Activated CD4-positive, alpha-beta T cell treated with anti-CD3 and anti-CD28 coated beads, Interleukin-2, amount 10 ng/mL, durations not matched to agents 7 days and 5 days (primary cell): ENCODE data around the gene GPATCH3. TPM values are rescaled to one million over a fixed set of nuclear protein-coding genes. Genes with fewer than 3 reads are reported as not detected.
"Not testable (repeated sequence)": the region's sequence is repeated elsewhere in the genome, so short reads cannot be mapped to it uniquely, and the experiment has no call there.

Experiments used
- CTCF ChIA-PET: fragments of 350-600 bp; sonication (Branson Sonifier 250); formaldehyde crosslinking; loops from one replicate; lab custom pipeline; 2021; ENCODE audit warnings: antibody characterized with exemption; lab: Charles Lee
- POLR2A ChIA-PET: fragments of 350-600 bp; sonication (Branson Sonifier 250); formaldehyde crosslinking; loops from one replicate; lab custom pipeline; 2021; ENCODE audit warnings: antibody characterized with exemption; lab: Charles Lee
- DNase-seq: peaks from one replicate; pipeline ENCODE4 v3.0.0-alpha.2; 2020
- H3K27ac Mint-ChIP-seq: one replicate; pipeline ENCODE4 v1.8.0; 2021; ENCODE audit warnings: mild to moderate bottlenecking, moderate library complexity, mixed read lengths
- H3K27me3 Mint-ChIP-seq: one replicate; pipeline ENCODE4 v1.8.0; 2021; ENCODE audit warnings: mixed read lengths
- H3K36me3 Mint-ChIP-seq: one replicate; pipeline ENCODE4 v1.8.0; 2021; ENCODE audit warnings: low read depth, mixed read lengths
- H3K4me1 Mint-ChIP-seq: one replicate; pipeline ENCODE4 v1.8.0; 2021; ENCODE audit warnings: mixed read lengths
- H3K4me3 Mint-ChIP-seq: one replicate; pipeline ENCODE4 v1.8.0; 2021; ENCODE audit warnings: mild to moderate bottlenecking, moderate library complexity, mixed read lengths
- H3K9me3 Mint-ChIP-seq: one replicate; pipeline ENCODE4 v1.8.0; 2021; ENCODE audit warnings: mixed read lengths
- total RNA-seq, 2 experiments: library from RNA; stranded (reverse); gene quantifications; one replicate each; pipeline ENCODE4 v1.2.3, GENCODE V29; 2021

The GPATCH3 gene, protein sequence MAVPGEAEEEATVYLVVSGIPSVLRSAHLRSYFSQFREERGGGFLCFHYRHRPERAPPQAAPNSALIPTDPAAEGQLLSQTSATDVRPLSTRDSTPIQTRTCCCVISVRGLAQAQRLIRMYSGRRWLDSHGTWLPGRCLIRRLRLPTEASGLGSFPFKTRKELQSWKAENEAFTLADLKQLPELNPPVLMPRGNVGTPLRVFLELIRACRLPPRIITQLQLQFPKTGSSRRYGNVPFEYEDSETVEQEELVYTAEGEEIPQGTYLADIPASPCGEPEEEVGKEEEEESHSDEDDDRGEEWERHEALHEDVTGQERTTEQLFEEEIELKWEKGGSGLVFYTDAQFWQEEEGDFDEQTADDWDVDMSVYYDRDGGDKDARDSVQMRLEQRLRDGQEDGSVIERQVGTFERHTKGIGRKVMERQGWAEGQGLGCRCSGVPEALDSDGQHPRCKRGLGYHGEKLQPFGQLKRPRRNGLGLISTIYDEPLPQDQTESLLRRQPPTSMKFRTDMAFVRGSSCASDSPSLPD
- total RNA-seq = 10 to 100 TPM; 14.0 to 14.8 TPM

DNA sequence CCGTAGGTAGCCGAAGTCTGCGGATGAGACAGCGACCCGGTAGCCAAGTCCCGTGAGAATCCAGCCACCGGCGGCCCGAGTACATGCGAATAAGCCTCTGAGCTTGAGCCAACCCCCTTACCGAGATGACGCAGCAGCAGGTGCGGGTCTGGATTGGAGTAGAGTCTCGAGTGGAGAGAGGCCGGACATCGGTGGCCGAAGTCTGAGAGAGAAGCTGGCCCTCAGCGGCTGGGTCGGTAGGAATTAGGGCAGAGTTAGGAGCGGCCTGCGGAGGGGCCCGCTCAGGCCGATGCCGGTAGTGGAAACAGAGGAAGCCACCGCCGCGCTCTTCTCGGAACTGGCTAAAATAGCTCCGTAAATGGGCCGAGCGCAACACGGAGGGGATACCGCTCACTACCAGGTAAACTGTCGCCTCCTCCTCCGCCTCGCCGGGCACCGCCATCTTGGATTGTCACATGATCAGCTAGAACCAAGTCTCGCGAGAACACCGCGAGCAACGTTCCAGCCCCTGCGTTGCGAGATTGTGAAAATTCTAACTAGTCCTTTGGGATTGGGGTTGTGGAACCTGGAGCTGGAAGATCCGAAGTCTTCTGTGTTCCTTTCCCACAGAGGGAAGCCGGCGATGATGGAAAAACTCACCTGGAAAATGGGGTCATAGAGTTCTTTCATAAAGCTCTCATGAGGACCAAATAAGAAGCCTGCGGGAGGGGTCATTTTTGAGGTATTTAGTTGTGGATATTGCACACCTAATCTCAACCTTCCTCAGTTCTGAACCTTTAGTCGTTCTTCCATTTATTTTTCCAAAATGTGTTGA is at the start of gene GPATCH3:
Gene GPATCH3, minus strand, starts transcription at position 467 of the 814 bp plus-strand sequence. Its CDS starts 25 bp downstream, at position 442.
- Mint-ChIP-seq H3K27me3 (no peaks in the 10 kb centered on the region), H3K4me3 (peak within 1 kb of the TSS; percentile 91), H3K4me1 (peaks cover 35% of the 10 kb centered on the region), H3K9me3 (no peaks in the 10 kb centered on the region), H3K36me3 (peaks cover 12% of the 10 kb centered on the region), H3K27ac (peak within 1 kb of the TSS; percentile 99)
- ChIA-PET POLR2A (interaction anchor here (0.6 to 1.5 kb wide), 3 partner anchors 9 to 932 kb away, joined by 3 to 5 read pairs (median 3); no protein-coding TSS in a partner anchor), CTCF (interaction anchor here (0.8 to 2.7 kb wide), 6 partner anchors 10 to 128 kb away, joined by 3 to 11 read pairs (median 3); partner anchors contain the start of gene GPN2)
- peak; percentile 94 for DNase-seq

DNA sequence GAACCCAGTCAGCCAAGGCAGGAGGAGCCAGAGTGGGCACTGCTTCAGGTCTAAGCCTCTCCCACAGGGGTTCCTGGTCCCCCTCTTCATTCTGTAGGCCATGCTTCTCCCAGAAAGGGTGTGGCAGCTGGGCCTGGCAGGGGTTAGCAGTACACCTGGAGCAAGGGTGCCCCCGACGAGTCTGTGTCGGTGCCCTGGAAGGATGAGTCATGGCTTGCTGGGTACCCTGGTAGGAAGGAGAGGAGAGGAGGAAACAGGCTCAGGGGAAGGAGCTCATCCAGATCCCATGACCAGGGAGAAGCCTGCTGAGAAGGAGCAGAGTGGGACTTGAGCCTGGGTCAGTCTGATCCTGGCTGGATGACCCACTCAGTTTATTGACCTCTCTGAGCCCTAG is 49.7 kb upstream of the GPATCH3 start:
- ChIA-PET POLR2A (no interaction called here), CTCF (interaction anchor here (0.6 to 1.0 kb wide), 3 partner anchors 10 to 314 kb away, joined by 3 to 8 read pairs (median 3); no protein-coding TSS in a partner anchor)
- H3K4me3 Mint-ChIP-seq = no peak overlapping the region
- no peak for DNase-seq
- H3K9me3 Mint-ChIP-seq = no peaks in the 10 kb centered on the region
- H3K36me3 Mint-ChIP-seq = peaks cover 15% of the 10 kb centered on the region
- no peaks in the 10 kb centered on the region for H3K4me1 Mint-ChIP-seq
- no peaks in the 10 kb centered on the region for H3K27me3 Mint-ChIP-seq
- H3K27ac Mint-ChIP-seq = no peak overlapping the region

DNA sequence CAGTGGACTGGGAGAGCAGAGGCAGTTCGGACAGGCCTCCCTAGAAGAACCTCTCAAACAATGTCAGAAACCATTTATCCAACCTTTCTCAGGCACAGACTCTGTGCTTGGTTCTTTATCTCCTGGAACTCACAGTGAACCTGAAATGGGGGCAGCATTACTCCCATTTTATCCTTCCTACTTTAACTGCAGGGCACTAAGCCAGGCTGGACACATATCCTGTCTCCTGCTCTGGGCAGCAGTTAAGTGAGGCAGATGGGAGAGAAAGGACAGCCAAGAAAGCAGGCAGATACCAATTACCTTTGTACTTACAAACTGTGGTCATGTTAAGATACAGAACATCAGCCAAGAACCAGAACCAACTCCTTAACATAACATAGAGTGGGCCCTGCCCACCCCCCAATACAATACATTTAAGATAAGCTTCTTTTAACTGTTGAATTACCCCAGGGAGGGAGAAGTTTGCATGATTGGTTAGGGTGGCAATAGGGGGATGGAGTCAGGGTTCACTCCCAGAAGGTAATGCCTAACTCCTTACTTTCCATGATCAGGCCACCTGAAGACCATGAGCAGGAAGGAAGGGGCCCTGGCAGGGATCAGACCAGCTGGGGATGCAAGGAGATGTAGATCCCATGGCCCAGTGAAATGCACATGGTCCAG is 49.1 kb upstream of the GPATCH3 start:
- Mint-ChIP-seq H3K36me3 (peaks cover 15% of the 10 kb centered on the region), H3K9me3 (no peaks in the 10 kb centered on the region), H3K4me3 (no peak overlapping the region), H3K27me3 (no peaks in the 10 kb centered on the region), H3K27ac (no peak overlapping the region), H3K4me1 (no peaks in the 10 kb centered on the region)
- ChIA-PET POLR2A (no interaction called here), CTCF (interaction anchor here (0.6 to 0.8 kb wide), 2 partner anchors 9 to 315 kb away, joined by 3 to 8 read pairs; no protein-coding TSS in a partner anchor)
- no peak for DNase-seq

DNA sequence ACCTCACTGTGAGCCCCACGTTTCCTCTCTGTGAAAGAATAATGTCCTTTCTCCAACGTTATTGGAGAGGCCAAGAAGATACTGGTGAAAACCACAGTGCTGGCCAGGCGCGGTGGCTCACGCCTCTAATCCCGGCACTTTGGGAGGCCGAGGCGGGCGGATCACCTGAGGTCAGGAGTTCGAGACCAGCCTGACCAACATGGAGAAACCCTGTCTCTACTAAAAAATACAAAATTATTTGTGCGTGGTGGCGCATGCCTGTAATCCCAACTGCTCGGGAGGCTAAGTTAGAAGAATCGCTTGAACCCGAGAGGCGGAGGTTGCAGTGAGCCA is 48.4 kb upstream of the GPATCH3 start:
- H3K9me3 Mint-ChIP-seq, DNase-seq, H3K27ac Mint-ChIP-seq, CTCF ChIA-PET, H3K4me3 Mint-ChIP-seq, H3K27me3 Mint-ChIP-seq, H3K4me1 Mint-ChIP-seq, POLR2A ChIA-PET: not testable (repeated sequence)
- peaks cover 15% of the 10 kb centered on the region for H3K36me3 Mint-ChIP-seq

DNA sequence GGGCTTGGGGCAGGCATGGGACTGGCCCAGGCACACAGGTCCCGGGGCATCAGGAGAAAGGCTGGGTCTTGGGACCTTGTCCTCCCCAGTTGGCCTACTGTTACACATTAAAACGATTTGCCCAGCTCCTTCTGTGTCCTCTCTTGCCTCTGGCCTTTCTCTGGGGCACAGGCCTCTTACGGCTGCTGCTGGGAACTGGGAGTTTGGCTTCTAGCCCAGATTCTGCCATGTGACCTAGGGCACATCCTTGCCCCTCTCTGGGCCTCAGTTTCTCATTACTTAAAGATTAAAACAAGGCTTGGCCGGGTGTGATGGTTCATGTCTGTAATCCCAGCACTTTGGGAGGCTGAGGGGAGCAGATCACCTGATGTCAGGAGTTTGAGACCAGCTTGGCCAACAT is 46.0 kb upstream of the GPATCH3 start:
- no peak overlapping the region for H3K27ac Mint-ChIP-seq
- H3K27me3 Mint-ChIP-seq = no peaks in the 10 kb centered on the region
- H3K4me1 Mint-ChIP-seq = no peaks in the 10 kb centered on the region
- ChIA-PET CTCF (interaction anchor here (0.6 kb wide), 1 partner anchor 335 kb away, joined by 6 read pairs; no protein-coding TSS in a partner anchor), POLR2A (no interaction called here)
- no peak for DNase-seq
- H3K9me3 Mint-ChIP-seq = no peaks in the 10 kb centered on the region
- H3K4me3 Mint-ChIP-seq = no peak overlapping the region
- peaks cover 28% of the 10 kb centered on the region for H3K36me3 Mint-ChIP-seq

DNA sequence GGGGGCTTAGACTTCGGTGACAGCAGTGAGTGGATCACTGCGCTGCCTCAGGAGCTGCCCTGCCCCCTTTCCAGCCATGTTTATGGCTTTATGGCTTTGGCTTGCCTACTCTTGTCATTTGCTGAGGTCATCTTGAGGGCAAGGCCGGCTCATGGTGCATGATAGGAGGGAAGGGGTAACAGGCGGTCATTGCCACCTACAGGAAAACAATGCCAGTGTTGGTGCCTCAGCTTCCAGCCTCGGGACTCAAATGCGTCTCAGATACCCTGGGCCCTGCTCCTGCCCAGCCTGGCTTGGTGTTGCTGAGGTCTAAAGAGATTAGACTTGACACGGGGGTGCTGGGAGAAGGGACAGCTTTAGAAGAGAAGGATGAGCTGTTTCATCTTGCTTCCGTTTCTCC is 45.5 kb upstream of the GPATCH3 start:
- Mint-ChIP-seq H3K9me3 (no peaks in the 10 kb centered on the region), H3K36me3 (peaks cover 28% of the 10 kb centered on the region), H3K4me1 (no peaks in the 10 kb centered on the region), H3K4me3 (no peak overlapping the region), H3K27me3 (no peaks in the 10 kb centered on the region), H3K27ac (no peak overlapping the region)
- DNase-seq = no peak
- ChIA-PET POLR2A (no interaction called here), CTCF (interaction anchor here (0.6 kb wide), 1 partner anchor 335 kb away, joined by 6 read pairs; no protein-coding TSS in a partner anchor)

DNA sequence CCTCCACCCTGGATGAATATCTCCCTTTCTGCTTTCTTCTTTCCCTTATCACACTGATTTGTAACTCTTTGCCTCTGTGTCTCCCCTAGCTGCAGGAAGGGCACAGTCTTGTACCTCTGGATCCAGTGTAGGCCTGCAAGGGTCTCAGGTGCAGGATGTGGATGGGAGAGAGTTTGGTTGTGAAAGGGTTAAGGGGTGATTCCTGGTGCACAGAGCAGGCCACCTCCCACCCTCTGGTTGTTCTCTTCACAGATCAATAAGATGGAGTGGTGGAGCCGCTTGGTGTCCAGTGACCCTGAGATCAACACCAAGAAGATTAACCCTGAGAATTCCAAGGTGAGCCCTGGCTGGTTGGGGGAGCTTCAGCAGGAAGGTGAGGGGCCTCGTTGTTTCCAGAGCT is 44.9 kb upstream of the GPATCH3 start:
- peaks cover 2% of the 10 kb centered on the region for H3K4me1 Mint-ChIP-seq
- ChIA-PET POLR2A (no interaction called here), CTCF (no interaction called here)
- no peak overlapping the region for H3K27ac Mint-ChIP-seq
- no peaks in the 10 kb centered on the region for H3K9me3 Mint-ChIP-seq
- no peaks in the 10 kb centered on the region for H3K27me3 Mint-ChIP-seq
- H3K4me3 Mint-ChIP-seq = no peak overlapping the region
- peaks cover 28% of the 10 kb centered on the region for H3K36me3 Mint-ChIP-seq
- DNase-seq = no peak

DNA sequence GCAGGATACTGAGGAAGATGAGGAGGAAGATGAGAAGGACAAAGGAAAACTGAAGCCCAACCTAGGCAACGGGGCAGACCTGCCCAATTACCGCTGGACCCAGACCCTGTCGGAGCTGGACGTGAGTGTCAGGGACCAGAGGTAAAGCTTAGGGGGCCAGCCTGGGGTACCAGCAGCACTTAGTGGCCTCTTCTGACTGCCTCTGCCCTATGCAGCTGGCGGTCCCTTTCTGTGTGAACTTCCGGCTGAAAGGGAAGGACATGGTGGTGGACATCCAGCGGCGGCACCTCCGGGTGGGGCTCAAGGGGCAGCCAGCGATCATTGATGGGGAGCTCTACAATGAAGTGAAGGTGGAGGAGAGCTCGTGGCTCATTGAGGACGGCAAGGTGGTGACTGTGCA is 42.4 kb upstream of the GPATCH3 start:
- DNase-seq = no peak
- Mint-ChIP-seq H3K27ac (no peak overlapping the region), H3K36me3 (peaks cover 28% of the 10 kb centered on the region), H3K9me3 (no peaks in the 10 kb centered on the region), H3K4me1 (peaks cover 3% of the 10 kb centered on the region), H3K4me3 (no peak overlapping the region), H3K27me3 (no peaks in the 10 kb centered on the region)
- CTCF ChIA-PET = interaction anchor here (1.1 kb wide), 1 partner anchor 72 kb away, joined by 3 read pairs; no protein-coding TSS in a partner anchor
- POLR2A ChIA-PET = interaction anchor here (0.5 kb wide), 1 partner anchor 860 kb away, joined by 3 read pairs; no protein-coding TSS in a partner anchor

DNA sequence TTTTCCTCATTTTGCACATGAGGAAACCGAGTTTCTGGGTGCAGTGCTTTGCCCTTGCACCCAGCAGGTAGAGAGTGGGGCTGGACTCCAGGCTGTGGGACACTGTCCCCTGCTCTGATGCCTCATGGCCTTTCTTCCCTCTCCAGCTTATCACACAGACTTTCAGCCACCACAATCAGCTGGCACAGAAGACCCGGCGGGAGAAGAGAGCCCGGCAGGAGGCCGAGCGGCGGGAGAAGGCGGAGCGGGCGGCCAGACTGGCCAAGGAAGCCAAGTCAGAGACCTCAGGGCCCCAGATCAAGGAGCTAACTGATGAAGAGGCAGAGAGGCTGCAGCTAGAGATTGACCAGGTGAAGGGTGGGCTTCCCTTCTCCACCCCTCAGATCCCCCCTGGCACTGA is 41.0 kb upstream of the GPATCH3 start:
- no peak overlapping the region for H3K4me3 Mint-ChIP-seq

DNA sequence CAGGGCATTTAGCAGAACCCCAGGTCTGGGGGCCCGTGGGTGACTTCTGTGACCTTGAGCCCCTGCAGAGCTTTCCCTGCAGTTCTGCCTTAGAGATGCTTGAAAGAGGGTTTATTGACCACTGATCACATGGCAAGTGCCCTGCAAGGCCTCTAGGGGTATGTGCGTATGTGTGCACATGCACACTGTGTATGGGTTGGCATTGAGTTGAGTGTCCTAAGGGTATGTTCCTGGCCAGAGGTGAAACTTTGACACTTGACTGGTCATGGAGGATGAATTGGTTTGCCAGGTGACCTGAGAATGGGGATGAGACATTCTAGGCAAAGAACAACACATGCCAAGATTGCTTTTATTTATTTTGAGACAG is 38.4 kb upstream of the GPATCH3 start:
- no peaks in the 10 kb centered on the region for H3K27me3 Mint-ChIP-seq
- DNase-seq = no peak
- H3K36me3 Mint-ChIP-seq = peaks cover 29% of the 10 kb centered on the region
- H3K4me1 Mint-ChIP-seq = peaks cover 3% of the 10 kb centered on the region
- no peak overlapping the region for H3K4me3 Mint-ChIP-seq
- CTCF ChIA-PET = interaction anchor here (1.3 kb wide), 1 partner anchor 9 kb away, joined by 3 read pairs; no protein-coding TSS in a partner anchor
- H3K9me3 Mint-ChIP-seq = no peaks in the 10 kb centered on the region
- H3K27ac Mint-ChIP-seq = no peak overlapping the region
- POLR2A ChIA-PET = no interaction called here

More for the DNA sequence above, 41.0 kb upstream of the GPATCH3 start:
- DNase-seq = no peak
- CTCF ChIA-PET = no interaction called here
- Mint-ChIP-seq H3K27me3 (no peaks in the 10 kb centered on the region), H3K4me1 (peaks cover 3% of the 10 kb centered on the region), H3K9me3 (no peaks in the 10 kb centered on the region), H3K36me3 (peaks cover 28% of the 10 kb centered on the region), H3K27ac (no peak overlapping the region)
- POLR2A ChIA-PET = no interaction called here

DNA sequence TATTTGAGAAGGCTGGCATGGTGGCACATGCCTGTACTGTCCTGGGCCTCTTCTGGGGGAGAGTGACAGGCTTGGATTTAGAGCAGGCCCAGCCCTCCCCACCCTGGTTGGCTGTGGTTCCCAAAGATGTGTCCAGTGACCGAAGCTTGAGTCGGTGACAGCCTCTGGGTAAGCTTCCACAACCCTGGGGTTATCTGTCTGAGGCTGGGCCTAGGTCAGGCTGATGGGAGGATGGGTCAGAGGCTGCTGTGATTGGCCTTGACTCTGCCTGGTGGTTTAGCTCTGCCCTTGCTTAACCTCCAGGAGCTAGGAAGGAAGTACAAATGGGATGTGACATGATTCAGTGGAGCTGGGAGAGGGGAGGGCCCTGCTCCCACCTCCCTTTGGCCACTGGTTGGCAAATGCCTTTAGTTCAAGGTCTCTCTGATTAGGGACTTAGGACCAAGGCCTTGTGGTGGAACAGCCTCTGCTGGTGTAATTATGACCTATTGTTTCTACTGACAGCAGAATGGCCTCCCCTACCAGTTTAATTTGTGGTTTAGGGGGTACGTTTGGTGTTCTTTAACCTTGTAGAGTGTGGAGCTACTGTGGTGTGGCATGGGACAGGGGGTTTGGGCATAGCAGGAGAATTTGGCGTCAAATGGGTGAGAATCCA is 37.9 kb upstream of the GPATCH3 start:
- ChIA-PET CTCF (interaction anchor here (0.6 to 1.3 kb wide), 3 partner anchors 9 to 308 kb away, joined by 3 to 4 read pairs (median 3); no protein-coding TSS in a partner anchor), POLR2A (no interaction called here)
- H3K9me3 Mint-ChIP-seq = no peaks in the 10 kb centered on the region
- DNase-seq = no peak
- H3K27me3 Mint-ChIP-seq = no peaks in the 10 kb centered on the region
- no peak overlapping the region for H3K4me3 Mint-ChIP-seq
- no peak overlapping the region for H3K27ac Mint-ChIP-seq
- peaks cover 3% of the 10 kb centered on the region for H3K4me1 Mint-ChIP-seq
- peaks cover 27% of the 10 kb centered on the region for H3K36me3 Mint-ChIP-seq

DNA sequence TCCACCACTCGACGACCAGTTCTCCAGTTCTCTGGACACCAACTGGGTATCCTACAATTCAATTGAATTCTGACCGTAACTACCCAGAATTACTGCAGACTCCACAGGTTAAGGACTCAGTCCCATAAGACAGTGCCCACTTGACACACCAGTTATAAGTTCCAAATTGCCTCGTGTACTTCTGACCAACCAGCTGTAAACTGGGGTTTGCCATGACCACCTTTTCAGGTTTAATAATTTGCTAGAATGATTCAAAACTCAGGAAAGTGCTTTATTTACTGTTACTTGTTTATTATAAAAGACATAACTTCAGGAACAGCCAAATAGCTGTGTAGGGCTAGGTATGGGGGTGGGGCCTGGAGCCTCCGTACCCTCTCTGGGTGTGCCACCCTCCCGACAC is 36.6 kb upstream of the GPATCH3 start:
- H3K4me1 Mint-ChIP-seq = peaks cover 3% of the 10 kb centered on the region
- peaks cover 19% of the 10 kb centered on the region for H3K36me3 Mint-ChIP-seq
- no peak overlapping the region for H3K27ac Mint-ChIP-seq
- no peak for DNase-seq
- H3K4me3 Mint-ChIP-seq = no peak overlapping the region
- no peaks in the 10 kb centered on the region for H3K9me3 Mint-ChIP-seq
- CTCF ChIA-PET = no interaction called here
- H3K27me3 Mint-ChIP-seq = no peaks in the 10 kb centered on the region
- POLR2A ChIA-PET = no interaction called here
